ENCODE measurements around the gene STIM1.

DNA sequence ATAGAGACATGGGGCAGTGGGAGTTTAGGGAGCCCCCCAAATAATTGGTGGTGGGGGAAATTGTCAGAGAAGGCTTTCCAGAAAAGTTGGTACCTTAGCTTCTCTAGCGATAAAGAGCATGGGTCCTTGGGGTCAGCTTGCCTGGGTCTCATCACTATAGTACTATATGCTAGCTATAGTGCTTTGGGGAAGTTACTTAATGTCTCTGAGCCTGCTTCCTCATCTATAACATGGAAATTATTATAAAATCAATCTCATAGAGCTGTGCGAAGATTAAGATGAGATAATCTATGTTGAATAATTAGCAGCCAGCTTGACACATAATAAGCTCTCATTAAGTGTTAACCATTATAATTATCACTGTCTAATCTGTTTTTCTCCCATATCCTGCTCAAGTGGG, 41.2 kb downstream of the STIM1 start:
- TF ChIP-seq SMC3 (IDR thresholded peaks at IDR 0.05; ENCODE audit: borderline replicate concordance, low read length) (no peak), POLR2A (IDR thresholded peaks at IDR 0.05; ENCODE audit: low read depth, low read length) (no peak), NR2C2 (IDR thresholded peaks at IDR 0.05; ENCODE audit: borderline replicate concordance, control insufficient read depth, insufficient read length, low read depth) (no peak), POLR2AphosphoS5 (IDR thresholded peaks at IDR 0.05; ENCODE audit: low read length) (no peak)

Data from GM12878 (cell line).